Measurements from ENCODE around the gene NPAS3. TPM values are rescaled to one million over a fixed set of nuclear protein-coding genes. Genes with fewer than 3 reads are reported as not detected.

Gene NPAS3
- total RNA-seq, 1 experiment from 2014 or later = not detected

GRCh38 chr14:33356181-33356580 lies 417.5 kb downstream of the NPAS3 start:
- Histone ChIP-seq H3K4me2 (no peak overlapping the region), H3K4me3 (no peak overlapping the region), H3F3A (ENCODE audit: insufficient read depth, low read depth) (no peaks in the 10 kb centered on the region), H3K9me2 (ENCODE audit: insufficient read depth) (no peaks in the 10 kb centered on the region), H3K27ac (no peak overlapping the region), H3K27me3 (ENCODE audit: insufficient read depth, low read depth) (no peaks in the 10 kb centered on the region), H4K20me1 (ENCODE audit: insufficient read depth) (no peaks in the 10 kb centered on the region), H3K4me1 (replicated peaks; ENCODE audit: insufficient read depth) (no peaks in the 10 kb centered on the region), H3K36me3 (ENCODE audit: low read depth) (no peaks in the 10 kb centered on the region), H2AFZ (no peak overlapping the region), H3K79me2 (ENCODE audit: low read depth) (no peaks in the 10 kb centered on the region), H3K9me3 (ENCODE audit: insufficient read depth, low read depth) (no peaks in the 10 kb centered on the region)
- no peak for DNase-seq
- BruUV-seq (replicated peaks) = no TSS peak
- TF ChIP-seq EZH2 (IDR thresholded peaks at IDR 0.05; ENCODE audit: low read depth) (no peak), CTCF (conservative IDR thresholded peaks at IDR 0.05) (no peak)
- ChIA-PET CTCF (no interaction called here), POLR2A (ENCODE audit: unreplicated experiment) (no interaction called here)
- intact Hi-C loops (cut with micrococcal nuclease; ENCODE audit: unreplicated experiment) = no loop called here

DNA sequence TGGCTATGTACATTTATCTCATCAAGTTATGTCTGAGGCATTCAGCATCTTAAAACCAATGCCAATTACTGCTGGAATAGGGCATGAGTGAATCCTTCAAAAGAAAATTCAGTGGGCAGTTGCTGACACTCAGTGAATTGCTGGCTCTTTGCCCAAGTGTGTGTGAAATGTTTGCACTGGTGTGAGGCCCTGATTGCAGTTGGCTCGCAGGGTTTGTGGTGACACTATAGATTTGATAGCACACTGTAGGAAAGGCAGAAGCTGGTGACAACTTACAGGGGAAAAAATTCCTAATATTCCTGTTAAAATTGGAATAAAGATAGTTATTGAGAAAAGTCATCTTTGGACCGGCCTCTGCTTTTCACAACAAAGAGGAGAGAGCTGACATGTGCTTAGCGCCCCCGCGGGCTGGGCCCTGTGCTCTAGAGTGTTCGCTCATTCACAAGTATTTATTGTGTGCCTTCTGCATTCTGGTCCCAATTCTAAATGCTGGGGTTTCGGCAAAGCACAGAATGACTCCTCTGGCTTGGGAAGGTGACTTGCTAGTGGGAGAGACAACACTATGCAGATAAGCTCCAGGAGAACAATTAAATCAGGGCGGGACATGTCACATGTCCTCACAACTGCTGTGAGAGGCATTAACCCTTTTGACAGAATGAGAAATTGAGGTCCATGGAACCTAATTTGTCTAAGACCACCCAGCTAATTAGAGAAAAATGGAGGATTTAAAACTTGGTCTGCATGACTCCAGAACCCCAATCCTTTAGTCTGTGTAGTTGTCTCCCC lies 418.7 kb downstream of the NPAS3 start:
- H3F3A ChIP-seq (ENCODE audit: insufficient read depth, low read depth) = no peaks in the 10 kb centered on the region

GRCh38 chr14:33359288-33359881 lies 420.7 kb downstream of the NPAS3 start:
- no peaks in the 10 kb centered on the region for H3K36me3 ChIP-seq (ENCODE audit: low read depth)
- H3K79me2 ChIP-seq (ENCODE audit: low read depth) = no peaks in the 10 kb centered on the region
- TF ChIP-seq EZH2 (IDR thresholded peaks at IDR 0.05; ENCODE audit: low read depth) = no peak
- H3K27ac ChIP-seq = no peak overlapping the region
- POLR2A ChIA-PET (ENCODE audit: unreplicated experiment) = no interaction called here
- H3K9me2 ChIP-seq (ENCODE audit: insufficient read depth) = no peaks in the 10 kb centered on the region
- H4K20me1 ChIP-seq (ENCODE audit: insufficient read depth) = no peaks in the 10 kb centered on the region
- no peaks in the 10 kb centered on the region for H3K4me1 ChIP-seq (replicated peaks; ENCODE audit: insufficient read depth)
- no peak for DNase-seq
- H3K4me2 ChIP-seq = no peak overlapping the region
- H3K4me3 ChIP-seq = no peak overlapping the region
- no peaks in the 10 kb centered on the region for H3F3A ChIP-seq (ENCODE audit: insufficient read depth, low read depth)
- H2AFZ ChIP-seq = no peak overlapping the region
- CTCF ChIA-PET = no interaction called here
- BruUV-seq (replicated peaks) = no TSS peak
- no peaks in the 10 kb centered on the region for H3K27me3 ChIP-seq (ENCODE audit: insufficient read depth, low read depth)
- intact Hi-C loops (cut with micrococcal nuclease; ENCODE audit: unreplicated experiment) = no loop called here
- H3K9me3 ChIP-seq (ENCODE audit: insufficient read depth, low read depth) = no peaks in the 10 kb centered on the region

More for the DNA sequence above, 418.7 kb downstream of the NPAS3 start:
- Histone ChIP-seq H3K9me3 (ENCODE audit: insufficient read depth, low read depth) (no peaks in the 10 kb centered on the region), H3K4me1 (replicated peaks; ENCODE audit: insufficient read depth) (no peaks in the 10 kb centered on the region), H2AFZ (no peak overlapping the region), H3K27ac (no peak overlapping the region), H3K36me3 (ENCODE audit: low read depth) (no peaks in the 10 kb centered on the region), H3K9me2 (ENCODE audit: insufficient read depth) (no peaks in the 10 kb centered on the region), H3K79me2 (ENCODE audit: low read depth) (no peaks in the 10 kb centered on the region), H3K27me3 (ENCODE audit: insufficient read depth, low read depth) (no peaks in the 10 kb centered on the region), H4K20me1 (ENCODE audit: insufficient read depth) (no peaks in the 10 kb centered on the region), H3K4me2 (no peak overlapping the region), H3K4me3 (no peak overlapping the region)
- no peak for DNase-seq
- TF ChIP-seq CTCF (conservative IDR thresholded peaks at IDR 0.05) = no peak
- intact Hi-C loops (cut with micrococcal nuclease; ENCODE audit: unreplicated experiment) = no loop called here
- BruUV-seq (replicated peaks) = no TSS peak
- CTCF ChIA-PET = no interaction called here
- POLR2A ChIA-PET (ENCODE audit: unreplicated experiment) = no interaction called here
